WTC11 (cell line): ENCODE measurements around the gene TRDMT1. TPM values are rescaled to one million over a fixed set of nuclear protein-coding genes. Genes with fewer than 3 reads are reported as not detected.

ENCODE experiments used
- ATAC-seq: fragments of 200-7000 bp; cut with Tn5 transposase; 2 replicates; pipeline ENCODE4 v1.10.0; 2021; ENCODE audit warnings: mild to moderate bottlenecking, moderate library complexity
- CTCF ChIA-PET: fragments of 300-600 bp; sonication (Branson Sonifier 250); formaldehyde crosslinking; loops from one replicate; lab custom pipeline; 2021; ENCODE audit warnings: antibody characterized with exemption; lab: Charles Lee
- POLR2A ChIA-PET: fragments of 350-600 bp; sonication (Branson Sonifier 250); formaldehyde crosslinking; loops from one replicate; lab custom pipeline; 2021; ENCODE audit warnings: antibody characterized with exemption; lab: Charles Lee
- DNase-seq: peaks from one replicate; pipeline ENCODE4 v3.0.0; 2021; ENCODE audit warnings: low spot score
- H3K27ac Mint-ChIP-seq: 2 replicates; pipeline ENCODE4 v1.8.0; 2021; ENCODE audit warnings: mixed read lengths
- H3K27me3 Mint-ChIP-seq: 2 replicates; pipeline ENCODE4 v1.8.0; 2021; ENCODE audit warnings: low read depth, mild to moderate bottlenecking, moderate library complexity, mixed read lengths
- H3K36me3 Mint-ChIP-seq: 2 replicates; pipeline ENCODE4 v1.8.0; 2021; ENCODE audit warnings: mixed read lengths
- H3K4me1 Mint-ChIP-seq: 2 replicates; pipeline ENCODE4 v1.8.0; 2022; ENCODE audit warnings: mixed read lengths
- H3K4me3 Mint-ChIP-seq: 2 replicates; pipeline ENCODE4 v1.8.0; 2021; ENCODE audit warnings: mild to moderate bottlenecking, moderate library complexity, mixed read lengths
- H3K9me3 Mint-ChIP-seq: 2 replicates; pipeline ENCODE4 v1.8.0; 2021; ENCODE audit warnings: mixed read lengths
- CBFB ChIP-seq: sonication (generic); formaldehyde crosslinking; IDR thresholded peaks from 2 replicates; pipeline ENCODE4 v1.8.1; 2022; ENCODE audit warnings: mild to moderate bottlenecking, low read depth, missing genetic modification reagents
- E2F1 ChIP-seq: sonication (generic); formaldehyde crosslinking; IDR thresholded peaks from 2 replicates; pipeline ENCODE4 v1.8.0; 2022; ENCODE audit warnings: mild to moderate bottlenecking, missing genetic modification reagents
- EMX1 ChIP-seq: fragments of 250-450 bp; sonication (Bioruptor Pico); IDR thresholded peaks from 2 replicates; pipeline ENCODE4 v1.8.0; 2021; ENCODE audit warnings: mild to moderate bottlenecking
- FOXK1 ChIP-seq: sonication (generic); formaldehyde crosslinking; IDR thresholded peaks from 2 replicates; pipeline ENCODE4 v1.8.0; 2022; ENCODE audit warnings: mild to moderate bottlenecking, moderate library complexity, missing genetic modification reagents
- FOXP1 ChIP-seq: sonication (generic); formaldehyde crosslinking; IDR thresholded peaks from 2 replicates; pipeline ENCODE4 v1.8.0; 2022; ENCODE audit warnings: missing genetic modification reagents, mild to moderate bottlenecking, moderate library complexity, borderline replicate concordance
- NR1H2 ChIP-seq: sonication (generic); formaldehyde crosslinking; IDR thresholded peaks from 2 replicates; pipeline ENCODE4 v1.9.0; 2021; ENCODE audit warnings: mild to moderate bottlenecking, moderate library complexity, missing genetic modification reagents
- NR3C1 ChIP-seq: sonication (generic); formaldehyde crosslinking; conservative IDR thresholded peaks from 2 replicates; pipeline ENCODE4 v1.8.1; 2023; ENCODE audit warnings: low read depth, mild to moderate bottlenecking, missing genetic modification reagents
- OVOL2 ChIP-seq: fragments of 250-450 bp; sonication (Bioruptor Pico); IDR thresholded peaks from 2 replicates; pipeline ENCODE4 v1.9.0; 2021; ENCODE audit warnings: mild to moderate bottlenecking, borderline replicate concordance
- TCF7 ChIP-seq: sonication (generic); formaldehyde crosslinking; IDR thresholded peaks from 2 replicates; pipeline ENCODE4 v1.8.0; 2022; ENCODE audit warnings: mild to moderate bottlenecking, low read depth, missing genetic modification reagents, moderate library complexity
- TEAD1 ChIP-seq: sonication (generic); formaldehyde crosslinking; IDR thresholded peaks from 2 replicates; pipeline ENCODE4 v1.8.0; 2022; ENCODE audit warnings: mild to moderate bottlenecking, missing genetic modification reagents
- ZBTB21 ChIP-seq: sonication (generic); formaldehyde crosslinking; IDR thresholded peaks from 2 replicates; pipeline ENCODE4 v1.8.1; 2023; ENCODE audit warnings: mild to moderate bottlenecking, missing genetic modification reagents, borderline replicate concordance
- ZNF138 ChIP-seq: sonication (generic); formaldehyde crosslinking; conservative IDR thresholded peaks from 2 replicates; pipeline ENCODE4 v1.8.1; 2022; ENCODE audit warnings: mild to moderate bottlenecking, moderate library complexity, missing genetic modification reagents
- ZNF219 ChIP-seq: sonication (generic); formaldehyde crosslinking; IDR thresholded peaks from 2 replicates; pipeline ENCODE4 v1.8.0; 2023; ENCODE audit warnings: missing genetic modification reagents, mild to moderate bottlenecking, borderline replicate concordance
- ZNF232 ChIP-seq: sonication (generic); formaldehyde crosslinking; IDR thresholded peaks from 2 replicates; pipeline ENCODE4 v1.8.0; 2022; ENCODE audit warnings: mild to moderate bottlenecking, missing genetic modification reagents
- ZNF263 ChIP-seq: sonication (generic); formaldehyde crosslinking; IDR thresholded peaks from 2 replicates; pipeline ENCODE4 v1.8.1; 2022; ENCODE audit warnings: low read depth, mild to moderate bottlenecking, moderate library complexity, missing genetic modification reagents
- ZNF423 ChIP-seq: fragments of 250-450 bp; sonication (Bioruptor Pico); IDR thresholded peaks from 2 replicates; pipeline ENCODE4 v2.1.2; 2022; ENCODE audit warnings: mild to moderate bottlenecking, moderate library complexity
- ZNF532 ChIP-seq: fragments of 250-450 bp; sonication (Bioruptor Pico); IDR thresholded peaks from 2 replicates; pipeline ENCODE4 v1.9.0; 2021; ENCODE audit warnings: mild to moderate bottlenecking, borderline replicate concordance
- ZNF671 ChIP-seq: fragments of 250-450 bp; sonication (Bioruptor Pico); IDR thresholded peaks from 2 replicates; pipeline ENCODE4 v1.8.0; 2021; ENCODE audit warnings: mild to moderate bottlenecking
- total RNA-seq: library from RNA; stranded (reverse); gene quantifications from 3 replicates; pipeline ENCODE4 v1.2.3, GENCODE V29; 2021
- TF ChIP-seq, protein P1 (sequence below): sonication (generic); formaldehyde crosslinking; IDR thresholded peaks from 2 replicates; pipeline ENCODE4 v1.8.1; 2023; ENCODE audit warnings: mild to moderate bottlenecking, missing genetic modification reagents, moderate library complexity
- TF ChIP-seq, protein P2 (sequence below): sonication (generic); formaldehyde crosslinking; IDR thresholded peaks from 2 replicates; pipeline ENCODE4 v1.8.1; 2022; ENCODE audit warnings: missing genetic modification reagents, borderline replicate concordance
- TF ChIP-seq, protein P3 (sequence below): sonication (generic); formaldehyde crosslinking; IDR thresholded peaks from 2 replicates; pipeline ENCODE4 v1.8.1; 2023; ENCODE audit warnings: mild to moderate bottlenecking, missing genetic modification reagents
- TF ChIP-seq, protein P4 (sequence below): fragments of 250-450 bp; sonication (Bioruptor Pico); conservative IDR thresholded peaks from 2 replicates; pipeline ENCODE4 v1.9.0; 2021; ENCODE audit warnings: mild to moderate bottlenecking
- TF ChIP-seq, protein P5 (sequence below): fragments of 200-600 bp; IDR thresholded peaks from 2 replicates; pipeline ENCODE4 v1.8.0; 2022; ENCODE audit warnings: antibody characterized with exemption

Gene TRDMT1
- total RNA-seq, 1 experiment from 2014 or later, result 11.7 TPM

DNA sequence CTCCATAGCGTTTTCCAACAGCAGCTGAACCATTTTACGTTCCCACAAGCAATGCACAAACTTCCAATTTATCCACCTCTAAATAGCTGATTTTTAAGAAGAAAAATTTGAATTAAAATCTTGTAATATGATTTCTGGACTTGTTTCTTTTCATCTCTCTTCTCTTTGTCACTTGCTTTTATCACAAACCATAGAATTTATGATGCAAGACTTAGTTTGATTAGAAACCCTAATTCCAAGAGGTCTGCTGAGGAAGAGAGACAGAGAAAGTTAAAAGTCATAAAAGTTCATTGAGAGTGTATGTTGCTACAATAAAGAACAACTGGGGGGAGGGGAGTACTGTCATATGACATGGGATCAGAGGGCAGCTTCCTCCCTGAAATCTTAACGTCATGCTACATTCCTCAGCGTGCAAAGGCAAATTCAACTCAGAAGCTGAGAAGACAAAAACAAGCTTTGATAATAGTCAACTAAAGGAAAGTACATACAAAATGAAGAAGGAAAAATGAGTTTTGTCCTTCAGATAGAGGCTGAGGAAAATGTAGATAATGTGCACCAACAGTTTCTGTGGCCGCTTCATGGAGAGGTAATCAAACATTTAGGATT, 53.5 kb downstream of the TRDMT1 start:
- CTCF ChIA-PET, result no interaction called here
- no peaks in the 10 kb centered on the region for H3K36me3 Mint-ChIP-seq
- no peak for ATAC-seq
- H3K4me3 Mint-ChIP-seq, result no peak overlapping the region
- POLR2A ChIA-PET, result no interaction called here
- no peaks in the 10 kb centered on the region for H3K9me3 Mint-ChIP-seq
- no peaks in the 10 kb centered on the region for H3K4me1 Mint-ChIP-seq
- H3K27ac Mint-ChIP-seq, result no peak overlapping the region; the same call in 1 of the 2 replicates
- no peaks in the 10 kb centered on the region for H3K27me3 Mint-ChIP-seq
- TF ChIP-seq EMX1 (CRISPR knock-in tag) (no peak), ZNF423 (CRISPR knock-in tag) (no peak), ZNF219 (CRISPR knock-in tag) (no peak), E2F1 (CRISPR knock-in tag) (no peak)
- TF ChIP-seq, protein P1, sequence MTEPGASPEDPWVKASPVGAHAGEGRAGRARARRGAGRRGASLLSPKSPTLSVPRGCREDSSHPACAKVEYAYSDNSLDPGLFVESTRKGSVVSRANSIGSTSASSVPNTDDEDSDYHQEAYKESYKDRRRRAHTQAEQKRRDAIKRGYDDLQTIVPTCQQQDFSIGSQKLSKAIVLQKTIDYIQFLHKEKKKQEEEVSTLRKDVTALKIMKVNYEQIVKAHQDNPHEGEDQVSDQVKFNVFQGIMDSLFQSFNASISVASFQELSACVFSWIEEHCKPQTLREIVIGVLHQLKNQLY (CRISPR knock-in tag), result no peak
- DNase-seq, result no peak

GRCh38 chr10:17146892-17147291, 54.6 kb downstream of the TRDMT1 start:
- no peak for ATAC-seq
- H3K4me1 Mint-ChIP-seq, result no peaks in the 10 kb centered on the region
- H3K36me3 Mint-ChIP-seq, result no peaks in the 10 kb centered on the region
- no peak overlapping the region for H3K27ac Mint-ChIP-seq
- ChIA-PET CTCF (no interaction called here), POLR2A (no interaction called here)
- DNase-seq, result no peak
- H3K9me3 Mint-ChIP-seq, result no peaks in the 10 kb centered on the region
- H3K27me3 Mint-ChIP-seq, result no peaks in the 10 kb centered on the region
- no peak overlapping the region for H3K4me3 Mint-ChIP-seq
- TF ChIP-seq OVOL2 (CRISPR knock-in tag) (no peak), ZNF263 (CRISPR knock-in tag) (no peak), ZNF232 (CRISPR knock-in tag) (no peak), FOXP1 (no peak), ZNF671 (no peak), FOXK1 (CRISPR knock-in tag) (no peak), TCF7 (no peak), NR1H2 (CRISPR knock-in tag) (no peak), ZNF532 (CRISPR knock-in tag) (no peak), NR3C1 (CRISPR knock-in tag) (no peak), ZNF138 (CRISPR knock-in tag) (no peak), TEAD1 (no peak), CBFB (CRISPR knock-in tag) (no peak), ZBTB21 (CRISPR knock-in tag) (no peak)
- TF ChIP-seq, protein P2, sequence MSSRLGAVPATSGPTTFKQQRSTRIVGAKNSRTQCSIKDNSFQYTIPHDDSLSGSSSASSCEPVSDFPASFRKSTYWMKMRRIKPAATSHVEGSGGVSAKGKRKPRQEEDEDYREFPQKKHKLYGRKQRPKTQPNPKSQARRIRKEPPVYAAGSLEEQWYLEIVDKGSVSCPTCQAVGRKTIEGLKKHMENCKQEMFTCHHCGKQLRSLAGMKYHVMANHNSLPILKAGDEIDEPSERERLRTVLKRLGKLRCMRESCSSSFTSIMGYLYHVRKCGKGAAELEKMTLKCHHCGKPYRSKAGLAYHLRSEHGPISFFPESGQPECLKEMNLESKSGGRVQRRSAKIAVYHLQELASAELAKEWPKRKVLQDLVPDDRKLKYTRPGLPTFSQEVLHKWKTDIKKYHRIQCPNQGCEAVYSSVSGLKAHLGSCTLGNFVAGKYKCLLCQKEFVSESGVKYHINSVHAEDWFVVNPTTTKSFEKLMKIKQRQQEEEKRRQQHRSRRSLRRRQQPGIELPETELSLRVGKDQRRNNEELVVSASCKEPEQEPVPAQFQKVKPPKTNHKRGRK (CRISPR knock-in tag), result no peak
- TF ChIP-seq, protein P3, sequence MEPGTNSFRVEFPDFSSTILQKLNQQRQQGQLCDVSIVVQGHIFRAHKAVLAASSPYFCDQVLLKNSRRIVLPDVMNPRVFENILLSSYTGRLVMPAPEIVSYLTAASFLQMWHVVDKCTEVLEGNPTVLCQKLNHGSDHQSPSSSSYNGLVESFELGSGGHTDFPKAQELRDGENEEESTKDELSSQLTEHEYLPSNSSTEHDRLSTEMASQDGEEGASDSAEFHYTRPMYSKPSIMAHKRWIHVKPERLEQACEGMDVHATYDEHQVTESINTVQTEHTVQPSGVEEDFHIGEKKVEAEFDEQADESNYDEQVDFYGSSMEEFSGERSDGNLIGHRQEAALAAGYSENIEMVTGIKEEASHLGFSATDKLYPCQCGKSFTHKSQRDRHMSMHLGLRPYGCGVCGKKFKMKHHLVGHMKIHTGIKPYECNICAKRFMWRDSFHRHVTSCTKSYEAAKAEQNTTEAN (CRISPR knock-in tag), result no peak
- TF ChIP-seq, protein P4, sequence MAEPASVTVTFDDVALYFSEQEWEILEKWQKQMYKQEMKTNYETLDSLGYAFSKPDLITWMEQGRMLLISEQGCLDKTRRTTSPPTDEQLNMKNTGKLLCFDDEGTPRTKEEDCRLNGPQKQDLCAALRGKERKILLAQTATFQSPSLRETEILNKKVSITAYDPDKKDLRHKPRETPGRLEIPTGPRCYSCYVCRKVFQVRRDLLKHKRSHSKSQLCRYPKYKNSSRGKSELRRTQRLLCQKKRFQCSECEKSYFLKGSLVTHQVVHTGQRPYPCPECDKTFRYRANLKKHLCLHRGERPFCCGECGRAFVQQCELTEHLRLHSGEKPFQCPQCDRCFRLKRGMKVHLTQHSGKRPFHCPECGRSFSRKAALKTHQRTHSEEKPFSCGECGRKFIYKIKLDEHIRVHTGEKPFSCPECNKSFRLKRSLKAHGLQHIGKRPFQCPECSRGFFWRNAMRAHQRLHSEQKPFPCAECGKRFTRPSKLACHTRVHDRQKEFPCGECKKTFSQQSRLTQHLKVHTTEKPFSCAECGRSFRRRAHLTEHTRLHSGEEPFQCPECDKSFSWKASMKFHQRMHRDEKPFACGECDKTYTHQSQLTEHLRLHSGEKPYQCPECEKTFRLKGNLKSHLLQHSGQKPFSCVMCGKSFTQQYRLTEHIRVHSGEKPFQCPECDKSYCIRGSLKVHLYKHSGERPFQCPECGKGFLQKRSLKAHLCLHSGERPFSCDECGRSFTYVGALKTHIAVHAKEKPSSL (CRISPR knock-in tag), result no peak
- TF ChIP-seq, protein P5, sequence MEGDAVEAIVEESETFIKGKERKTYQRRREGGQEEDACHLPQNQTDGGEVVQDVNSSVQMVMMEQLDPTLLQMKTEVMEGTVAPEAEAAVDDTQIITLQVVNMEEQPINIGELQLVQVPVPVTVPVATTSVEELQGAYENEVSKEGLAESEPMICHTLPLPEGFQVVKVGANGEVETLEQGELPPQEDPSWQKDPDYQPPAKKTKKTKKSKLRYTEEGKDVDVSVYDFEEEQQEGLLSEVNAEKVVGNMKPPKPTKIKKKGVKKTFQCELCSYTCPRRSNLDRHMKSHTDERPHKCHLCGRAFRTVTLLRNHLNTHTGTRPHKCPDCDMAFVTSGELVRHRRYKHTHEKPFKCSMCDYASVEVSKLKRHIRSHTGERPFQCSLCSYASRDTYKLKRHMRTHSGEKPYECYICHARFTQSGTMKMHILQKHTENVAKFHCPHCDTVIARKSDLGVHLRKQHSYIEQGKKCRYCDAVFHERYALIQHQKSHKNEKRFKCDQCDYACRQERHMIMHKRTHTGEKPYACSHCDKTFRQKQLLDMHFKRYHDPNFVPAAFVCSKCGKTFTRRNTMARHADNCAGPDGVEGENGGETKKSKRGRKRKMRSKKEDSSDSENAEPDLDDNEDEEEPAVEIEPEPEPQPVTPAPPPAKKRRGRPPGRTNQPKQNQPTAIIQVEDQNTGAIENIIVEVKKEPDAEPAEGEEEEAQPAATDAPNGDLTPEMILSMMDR, result no peak
